Effector memory CD8-positive, alpha-beta T cell (primary cell): Measurements from ENCODE around the gene PLEKHM2.

Source experiments
- ATAC-seq: fragments of 150-1000 bp; cut with Tn5 transposase; replicated peaks from 2 replicates; pipeline ENCODE4 v1.10.0; 2021; ENCODE audit warnings: mild to moderate bottlenecking, moderate library complexity
- DNase-seq, 3 experiments: peaks; one replicate each; pipeline ENCODE4 v3.0.0; 2021
- H3K27ac Mint-ChIP-seq, 2 donors: one replicate each; pipeline ENCODE4 v1.8.0; 2022; ENCODE audit warnings: mild to moderate bottlenecking in 2 of 2, mixed read lengths in 2 of 2, moderate library complexity in 2 of 2
- H3K27me3 Mint-ChIP-seq, 2 donors: one replicate each; pipeline ENCODE4 v1.8.0; 2022; ENCODE audit warnings: mixed read lengths in 2 of 2
- H3K36me3 Mint-ChIP-seq: one replicate; pipeline ENCODE4 v1.8.0; 2022; ENCODE audit warnings: mild to moderate bottlenecking, moderate library complexity, mixed read lengths; ENCODE audit not compliant: insufficient read depth
- H3K4me1 Mint-ChIP-seq, 2 donors: one replicate each; pipeline ENCODE4 v1.8.0; 2022; ENCODE audit warnings: low read depth in 2 of 2, mixed read lengths in 2 of 2
- H3K4me3 Mint-ChIP-seq, 2 donors: one replicate each; pipeline ENCODE4 v1.8.0; 2022; ENCODE audit warnings: mild to moderate bottlenecking in 2 of 2, mixed read lengths in 2 of 2, moderate library complexity in 2 of 2
- H3K9me3 Mint-ChIP-seq, 2 donors: one replicate each; pipeline ENCODE4 v1.8.0; 2022; ENCODE audit warnings: mixed read lengths in 2 of 2

PLEKHM2 gene

DNA sequence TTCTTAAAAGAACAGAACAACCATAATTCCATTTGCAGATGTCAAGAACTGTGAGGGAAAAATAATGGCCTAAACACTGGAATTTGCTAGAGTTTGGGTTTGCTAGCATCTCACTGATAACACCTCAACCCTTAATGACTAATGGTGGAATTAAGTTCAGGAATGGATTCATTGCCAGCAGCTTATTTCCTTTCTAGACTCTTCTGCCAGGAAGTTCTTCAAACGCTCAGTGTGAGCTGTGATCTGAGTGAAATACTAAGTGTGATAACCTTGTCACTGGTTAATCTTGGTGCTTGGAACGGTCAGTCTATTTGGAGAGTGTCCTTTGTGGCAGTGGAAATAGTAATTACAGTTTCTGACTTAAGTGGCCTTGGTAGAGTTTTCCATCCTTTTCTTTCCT lies 21.6 kb upstream of the PLEKHM2 start:
- Mint-ChIP-seq H3K27ac (no peak overlapping the region), H3K4me3 (no peak overlapping the region), H3K9me3 (no peaks in the 10 kb centered on the region), H3K36me3 (peaks cover 26% of the 10 kb centered on the region), H3K4me1 (peaks cover 0 to 3% of the 10 kb centered on the region in 2 donors), H3K27me3 (no peaks in the 10 kb centered on the region)
- DNase-seq (no peak), ATAC-seq (no peak)

DNA sequence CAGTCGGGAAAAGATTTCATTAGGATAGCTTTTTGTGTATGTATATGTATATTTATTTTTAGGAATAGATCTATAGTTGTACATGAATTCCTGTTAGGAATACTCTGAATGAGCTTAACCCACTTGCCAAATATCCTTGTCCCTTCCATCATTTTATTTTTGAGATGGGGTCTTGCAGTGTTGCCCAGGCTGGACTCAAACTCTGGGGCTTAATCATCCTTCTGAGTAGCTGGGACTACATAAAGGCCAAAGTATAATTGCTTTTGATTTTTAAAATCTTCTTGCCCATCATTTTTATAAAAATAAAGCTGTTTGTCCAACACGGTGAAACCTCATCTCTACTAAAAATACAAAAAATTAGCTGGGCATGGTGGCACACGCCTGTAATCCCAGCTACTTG lies 20.2 kb upstream of the PLEKHM2 start:
- H3K4me3 Mint-ChIP-seq: no peak overlapping the region
- H3K27me3 Mint-ChIP-seq: no peaks in the 10 kb centered on the region
- H3K27ac Mint-ChIP-seq: no peak overlapping the region
- peaks cover 0 to 3% of the 10 kb centered on the region in 2 donors for H3K4me1 Mint-ChIP-seq
- H3K36me3 Mint-ChIP-seq: peaks cover 22% of the 10 kb centered on the region
- ATAC-seq: no peak
- no peaks in the 10 kb centered on the region for H3K9me3 Mint-ChIP-seq
- no peak for DNase-seq

DNA sequence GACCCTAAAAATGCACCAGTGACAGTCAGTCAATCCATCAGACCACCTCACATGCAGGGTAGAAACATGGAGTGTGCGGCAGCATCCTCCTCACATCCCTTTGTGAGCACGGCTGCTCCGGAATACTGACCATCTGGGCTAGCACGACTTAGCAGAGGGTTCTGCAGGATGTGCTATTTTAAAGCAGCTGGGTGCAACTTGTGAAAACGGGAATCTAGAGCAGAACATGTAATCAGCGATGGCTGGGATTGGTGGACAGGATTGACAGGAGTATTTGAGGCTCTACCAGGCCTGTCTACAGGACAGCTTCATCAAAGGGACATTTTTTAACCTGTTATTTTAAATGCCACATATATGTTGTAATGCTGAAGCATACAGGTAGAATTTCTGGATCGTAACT lies 16.8 kb upstream of the PLEKHM2 start:
- Mint-ChIP-seq H3K36me3 (no peaks in the 10 kb centered on the region), H3K27ac (no peak overlapping the region), H3K4me1 (peaks cover 0 to 3% of the 10 kb centered on the region in 2 donors), H3K9me3 (no peaks in the 10 kb centered on the region), H3K27me3 (no peaks in the 10 kb centered on the region), H3K4me3 (no peak overlapping the region)
- ATAC-seq (no peak), DNase-seq (no peak)

DNA sequence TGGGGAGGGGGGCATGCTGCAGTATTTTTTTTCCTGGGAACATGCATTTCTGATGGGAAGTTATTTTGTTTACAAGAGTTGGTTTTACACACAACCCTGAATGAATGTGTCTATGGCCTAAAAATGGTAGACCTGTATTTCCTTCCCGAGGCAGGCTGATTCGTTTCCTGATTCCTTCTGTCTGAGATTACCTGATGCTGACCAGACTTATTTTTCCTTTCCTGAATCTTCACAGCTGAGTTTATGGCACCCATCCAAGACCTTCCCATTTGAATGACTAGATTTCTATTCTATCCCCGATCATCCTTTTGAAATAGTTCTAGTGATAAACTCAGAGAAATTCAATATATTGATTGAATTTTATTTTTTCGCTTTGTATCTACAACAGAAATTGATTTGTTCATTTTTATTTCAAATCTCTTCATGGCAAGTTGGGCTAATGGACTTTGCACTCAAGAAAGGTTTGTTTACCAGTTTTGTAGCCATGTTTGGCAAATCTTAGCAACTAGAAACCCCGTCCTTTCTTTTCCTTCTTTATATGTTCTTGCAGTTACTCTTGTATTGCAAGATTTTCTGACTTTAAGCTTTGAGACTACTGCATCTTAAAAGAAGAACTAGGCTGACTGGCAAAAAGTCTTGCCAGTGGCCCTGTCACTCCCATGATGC lies 15.9 kb upstream of the PLEKHM2 start:
- ATAC-seq (no peak), DNase-seq (no peak)
- Mint-ChIP-seq H3K4me3 (no peak overlapping the region), H3K27me3 (no peaks in the 10 kb centered on the region), H3K9me3 (no peaks in the 10 kb centered on the region), H3K36me3 (no peaks in the 10 kb centered on the region), H3K27ac (no peak overlapping the region), H3K4me1 (peaks cover 0 to 3% of the 10 kb centered on the region in 2 donors)

DNA sequence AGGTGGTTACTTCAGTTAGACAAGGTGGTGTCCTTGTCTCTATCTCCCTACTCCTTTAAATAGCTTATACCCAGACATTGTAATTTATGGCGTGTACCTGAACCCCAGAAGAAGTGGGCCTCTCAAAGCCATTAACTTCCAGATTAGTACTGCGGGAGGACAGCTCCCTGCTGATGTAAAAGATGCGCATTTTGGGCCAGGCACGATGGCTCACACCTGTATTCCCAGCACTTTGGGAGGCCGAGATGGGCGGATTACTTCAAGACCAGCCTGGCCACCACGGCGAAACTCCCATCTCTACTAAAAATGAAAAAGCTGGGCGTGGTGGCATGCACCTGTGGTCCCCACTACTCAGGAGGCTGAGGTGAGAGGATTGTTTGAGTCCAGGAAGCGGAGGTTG lies 15.0 kb upstream of the PLEKHM2 start:
- H3K27me3 Mint-ChIP-seq: no peaks in the 10 kb centered on the region
- DNase-seq (no peak), ATAC-seq (no peak)
- no peaks in the 10 kb centered on the region for H3K9me3 Mint-ChIP-seq
- no peaks in the 10 kb centered on the region for H3K36me3 Mint-ChIP-seq
- H3K4me1 Mint-ChIP-seq: peaks cover 0 to 3% of the 10 kb centered on the region in 2 donors
- H3K27ac Mint-ChIP-seq: peak overlapping the region in 1 of 2 donors; percentile 46
- no peak overlapping the region for H3K4me3 Mint-ChIP-seq

DNA sequence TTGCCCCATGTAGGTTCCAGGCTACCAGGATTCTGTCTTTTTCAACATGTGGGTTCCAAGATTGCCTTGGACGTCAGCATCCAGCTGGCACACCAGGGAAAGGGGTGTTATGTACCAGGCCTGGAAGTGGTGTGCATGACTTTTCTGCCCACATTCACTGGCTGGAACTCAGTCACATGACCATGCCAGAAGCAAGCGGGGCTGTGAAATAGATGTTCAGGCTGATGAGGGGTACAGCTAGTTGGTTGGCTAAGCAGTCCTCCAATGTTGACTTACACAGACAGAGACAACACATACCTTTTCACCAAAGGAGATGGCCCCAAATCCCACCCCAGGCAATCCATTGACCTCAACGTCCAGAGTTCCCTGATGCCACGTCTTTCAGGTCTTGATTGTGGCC lies 14.3 kb upstream of the PLEKHM2 start:
- Mint-ChIP-seq H3K4me1 (peaks cover 0 to 3% of the 10 kb centered on the region in 2 donors), H3K9me3 (no peaks in the 10 kb centered on the region), H3K36me3 (no peaks in the 10 kb centered on the region), H3K27me3 (no peaks in the 10 kb centered on the region), H3K27ac (no peak overlapping the region), H3K4me3 (no peak overlapping the region)
- DNase-seq (no peak), ATAC-seq (no peak)

DNA sequence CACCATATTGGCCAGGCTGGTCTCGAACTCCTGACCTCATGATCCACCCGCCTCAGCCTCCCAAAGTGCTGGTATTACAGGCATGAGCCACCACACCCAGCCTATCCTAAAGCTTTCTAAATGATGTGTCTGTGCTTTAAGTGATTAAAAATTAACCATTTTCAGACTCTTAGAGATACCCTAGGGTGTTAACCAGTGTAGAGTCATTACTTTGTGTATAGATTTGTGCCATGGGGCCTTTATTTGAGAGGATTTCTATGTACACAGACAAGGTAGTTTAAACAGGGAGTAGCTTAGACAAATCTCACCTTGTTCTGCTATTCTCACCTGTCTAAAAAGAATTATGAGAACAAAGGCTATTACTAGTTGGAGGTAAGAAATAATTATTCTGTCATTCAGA lies 12.7 kb upstream of the PLEKHM2 start:
- H3K4me1 Mint-ChIP-seq: peaks cover 0 to 1% of the 10 kb centered on the region in 2 donors
- ATAC-seq (no peak), DNase-seq (no peak)
- H3K27ac Mint-ChIP-seq: no peak overlapping the region
- H3K4me3 Mint-ChIP-seq: no peak overlapping the region
- no peaks in the 10 kb centered on the region for H3K9me3 Mint-ChIP-seq
- H3K27me3 Mint-ChIP-seq: no peaks in the 10 kb centered on the region
- H3K36me3 Mint-ChIP-seq: no peaks in the 10 kb centered on the region

DNA sequence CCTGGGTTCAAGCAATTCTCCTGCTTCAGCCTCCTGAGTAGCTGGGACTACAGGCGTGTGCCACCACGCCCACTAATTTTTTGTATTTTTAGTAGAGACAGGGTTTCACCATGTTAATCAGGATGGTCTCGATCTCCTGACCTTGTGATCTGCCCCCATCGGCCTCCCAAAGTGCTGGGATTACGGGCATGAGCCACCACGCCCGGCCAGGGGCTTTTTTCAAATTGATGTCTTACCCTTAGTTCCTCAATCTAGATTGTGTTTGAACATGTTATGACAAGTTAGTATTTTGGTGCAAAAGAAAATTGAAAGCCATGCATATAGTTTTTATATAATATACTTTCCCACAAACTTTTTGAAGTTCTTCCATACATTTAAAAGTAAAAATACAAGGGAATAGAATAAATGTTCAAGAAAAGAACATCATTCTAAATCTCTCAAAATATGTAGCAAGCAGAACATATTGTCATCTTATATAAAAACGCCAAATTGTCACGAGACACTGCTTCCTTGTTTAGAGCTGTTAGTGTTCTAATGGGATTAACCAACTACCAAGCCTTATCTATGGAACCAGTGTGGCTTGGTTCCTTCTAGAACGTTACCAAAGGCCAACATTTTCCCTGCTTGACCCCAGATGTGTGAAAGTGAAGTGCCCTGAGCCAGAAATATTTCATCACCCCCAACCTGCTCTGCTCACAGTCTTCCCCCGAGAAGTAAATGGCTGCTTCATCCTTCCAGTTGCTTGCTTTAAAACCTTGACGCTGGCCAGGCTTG lies 9.5 kb upstream of the PLEKHM2 start:
- Mint-ChIP-seq H3K4me1 (no peaks in the 10 kb centered on the region), H3K27ac (no peak overlapping the region), H3K36me3 (no peaks in the 10 kb centered on the region), H3K27me3 (no peaks in the 10 kb centered on the region), H3K4me3 (no peak overlapping the region), H3K9me3 (no peaks in the 10 kb centered on the region)
- DNase-seq: no peak
- no peak for ATAC-seq

DNA sequence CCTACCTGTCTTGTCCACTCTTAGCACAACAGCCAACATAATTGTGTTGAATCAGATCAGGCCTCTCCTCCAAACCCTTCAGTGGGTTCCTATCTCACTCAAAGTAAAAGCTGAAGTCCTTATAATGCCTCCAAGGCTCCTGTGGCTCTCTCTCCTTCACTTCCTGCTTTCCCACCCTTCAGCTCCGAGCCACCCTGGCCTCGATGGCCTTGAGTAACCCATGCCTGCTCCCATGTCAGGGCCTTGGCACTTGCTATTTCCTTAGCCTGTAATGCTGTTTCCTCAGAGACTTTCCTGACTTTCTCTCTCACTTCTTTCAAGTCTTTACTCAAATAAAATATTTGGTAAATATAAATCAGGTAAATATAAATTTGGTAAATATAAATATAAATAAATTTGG lies 8.1 kb upstream of the PLEKHM2 start:
- no peaks in the 10 kb centered on the region for H3K9me3 Mint-ChIP-seq
- no peak overlapping the region for H3K4me3 Mint-ChIP-seq
- no peaks in the 10 kb centered on the region for H3K27me3 Mint-ChIP-seq
- DNase-seq (no peak), ATAC-seq (no peak)
- H3K27ac Mint-ChIP-seq: no peak overlapping the region
- H3K4me1 Mint-ChIP-seq: no peaks in the 10 kb centered on the region
- no peaks in the 10 kb centered on the region for H3K36me3 Mint-ChIP-seq

DNA sequence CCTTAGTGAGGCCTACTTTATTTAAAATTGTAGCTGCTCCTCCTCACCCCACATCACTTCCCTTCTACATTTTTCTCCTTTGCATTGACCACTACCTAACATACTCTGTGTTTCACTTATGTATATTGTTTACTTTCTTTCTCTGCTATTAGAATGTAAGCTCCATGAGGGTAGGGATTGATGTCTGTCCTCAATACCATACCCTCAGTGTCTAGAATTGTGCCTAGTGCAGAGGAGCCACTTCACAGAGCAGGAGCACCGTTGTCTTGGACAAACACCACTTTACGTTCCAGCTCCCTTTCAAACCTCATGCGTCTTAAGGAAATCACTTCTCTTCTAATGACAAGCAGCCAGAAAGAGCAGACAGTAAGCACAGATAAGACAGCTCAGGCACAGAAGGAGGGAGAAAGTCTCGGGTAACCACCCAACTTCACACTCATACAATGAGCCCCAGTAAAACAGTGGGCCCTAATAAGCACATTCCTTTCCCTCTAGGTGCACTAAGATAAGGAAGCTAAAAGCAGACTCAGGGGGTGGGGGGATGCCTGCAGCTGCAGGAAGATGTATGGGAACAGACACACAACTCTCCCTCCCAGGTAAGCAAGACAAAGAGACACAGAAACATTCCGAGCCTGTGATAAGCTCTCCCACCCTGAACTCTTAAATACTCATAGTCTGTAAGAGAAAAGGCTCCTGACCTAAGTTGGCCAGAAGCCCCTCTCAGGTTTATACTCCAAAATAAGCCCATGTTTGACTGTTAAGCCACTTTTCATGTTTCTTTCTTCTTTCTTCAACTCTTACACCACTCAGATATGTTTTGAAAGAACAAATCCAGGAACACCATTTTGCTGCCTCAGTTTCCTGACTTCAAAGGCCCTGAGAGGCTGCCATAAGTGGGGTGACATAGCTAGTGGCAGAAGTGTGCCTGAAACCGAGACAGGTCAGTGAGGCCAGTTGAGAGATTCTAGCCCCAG lies 7.1 kb upstream of the PLEKHM2 start:
- DNase-seq (no peak), ATAC-seq (no peak)
- Mint-ChIP-seq H3K4me3 (no peak overlapping the region), H3K9me3 (no peaks in the 10 kb centered on the region), H3K27me3 (no peaks in the 10 kb centered on the region), H3K36me3 (no peaks in the 10 kb centered on the region), H3K4me1 (no peaks in the 10 kb centered on the region), H3K27ac (no peak overlapping the region)

DNA sequence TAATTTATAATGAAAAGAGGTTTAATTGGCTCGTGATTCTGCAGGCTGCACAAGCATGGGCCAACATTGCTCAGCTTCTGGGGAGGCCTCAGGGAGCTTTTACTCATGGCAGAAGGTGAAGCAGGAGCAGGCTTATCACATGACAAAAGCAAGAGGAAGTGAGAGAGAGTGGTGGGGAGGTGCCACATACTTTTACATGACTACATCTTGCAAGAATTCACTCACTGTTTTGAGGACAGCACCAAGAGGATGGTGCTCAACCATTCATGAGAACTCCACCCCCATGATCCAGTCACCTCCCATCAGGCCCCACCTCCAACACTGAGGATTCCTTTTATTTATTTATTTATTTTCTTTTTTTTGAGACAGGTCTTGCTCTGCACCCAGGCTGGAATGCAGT lies 5.5 kb upstream of the PLEKHM2 start:
- ATAC-seq (no peak), DNase-seq (no peak)
- Mint-ChIP-seq H3K27ac (no peak overlapping the region), H3K27me3 (no peaks in the 10 kb centered on the region), H3K4me3 (no peak overlapping the region), H3K4me1 (peaks cover 0 to 2% of the 10 kb centered on the region in 2 donors), H3K9me3 (no peaks in the 10 kb centered on the region), H3K36me3 (peaks cover 11% of the 10 kb centered on the region)

DNA sequence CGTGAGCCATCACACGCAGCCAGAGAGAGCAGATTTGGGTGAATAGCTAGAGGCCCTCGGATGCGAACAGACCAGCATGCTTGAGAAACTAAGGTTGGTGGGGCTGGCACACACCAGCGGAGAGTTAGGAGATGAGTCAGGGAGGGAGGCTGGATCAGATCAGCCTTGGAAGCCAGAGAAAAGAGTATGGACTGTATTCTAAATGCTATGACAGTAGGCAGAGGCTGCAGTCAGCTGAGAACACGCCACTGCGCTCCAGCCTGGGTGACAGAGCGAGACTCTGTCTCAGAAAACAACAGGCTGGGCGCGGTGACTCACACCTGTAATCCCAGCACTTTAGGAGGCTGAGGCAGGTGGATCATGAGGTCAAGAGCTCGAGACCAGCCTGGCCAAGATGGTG lies 4.0 kb upstream of the PLEKHM2 start:
- Mint-ChIP-seq H3K4me1 (peaks cover 2 to 5% of the 10 kb centered on the region in 2 donors), H3K4me3 (no peak overlapping the region), H3K9me3 (no peaks in the 10 kb centered on the region), H3K36me3 (peaks cover 18% of the 10 kb centered on the region), H3K27me3 (no peaks in the 10 kb centered on the region), H3K27ac (no peak overlapping the region)
- no peak for ATAC-seq
- DNase-seq: no peak

DNA sequence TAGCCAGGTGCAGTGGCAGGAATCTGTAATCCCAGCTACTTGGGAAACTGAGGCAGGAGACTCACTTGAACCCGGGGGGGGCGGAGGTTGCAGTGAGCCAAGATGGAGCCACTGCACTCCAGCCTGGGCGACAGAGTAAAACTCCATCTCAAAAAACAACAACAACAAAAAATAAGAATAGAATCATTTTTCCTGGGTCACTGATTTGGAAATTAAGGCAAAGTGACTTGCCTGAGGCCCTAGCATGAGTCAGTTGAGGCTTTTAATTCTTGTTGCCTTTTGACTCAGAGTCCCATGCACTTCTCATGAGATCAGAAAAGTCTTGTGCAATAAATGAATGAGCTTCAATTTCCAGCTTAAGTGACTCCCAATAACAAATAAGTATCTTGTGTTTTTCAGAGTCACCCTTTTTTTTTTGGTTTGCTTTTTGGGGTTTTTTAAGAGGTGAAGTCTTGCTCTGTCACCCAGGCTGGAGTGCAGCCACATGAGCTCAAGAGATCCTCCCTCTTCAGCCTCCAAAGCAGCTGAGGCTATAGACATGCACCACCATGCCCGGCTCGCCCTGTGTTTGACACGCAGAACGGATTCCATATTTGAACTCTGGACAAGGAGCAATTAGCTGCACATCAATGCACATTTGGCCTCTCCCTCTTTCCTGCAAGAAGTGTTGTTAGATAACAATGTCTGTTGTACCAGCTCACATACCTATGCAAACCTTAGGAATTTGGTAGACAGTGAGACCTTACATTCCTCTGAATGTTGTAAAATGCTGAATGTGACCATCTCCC lies 3.4 kb upstream of the PLEKHM2 start:
- DNase-seq (no peak), ATAC-seq (no peak)
- peaks cover 18% of the 10 kb centered on the region for H3K36me3 Mint-ChIP-seq
- peaks cover 8% of the 10 kb centered on the region in 2 donors for H3K4me1 Mint-ChIP-seq
- H3K27me3 Mint-ChIP-seq: no peaks in the 10 kb centered on the region
- peak overlapping the region in 1 of 2 donors; percentile 56 for H3K27ac Mint-ChIP-seq
- H3K9me3 Mint-ChIP-seq: no peaks in the 10 kb centered on the region
- no peak overlapping the region for H3K4me3 Mint-ChIP-seq
